IPS DF 6.9 (cell line): ENCODE measurements around the gene FAM186B.
"Not testable (repeated sequence)": the region's sequence is repeated elsewhere in the genome, so short reads cannot be mapped to it uniquely, and the experiment has no call there.

ENCODE experiments used
- DNase-seq: peaks from one replicate; pipeline ENCODE4 v3.0.0-alpha.2; 2013; ENCODE audit warnings: low read depth, low spot score
- H3K27ac ChIP-seq: one replicate; pipeline ENCODE4 v1.5.1; 2013; ENCODE audit warnings: low read length, control low read depth
- H3K27me3 ChIP-seq: 2 replicates; pipeline ENCODE4 v1.6.1; 2013; ENCODE audit warnings: mild to moderate bottlenecking, low read length; ENCODE audit not compliant: control insufficient read depth, insufficient read depth
- H3K36me3 ChIP-seq: 2 replicates; pipeline ENCODE4 v1.6.1; 2013; ENCODE audit warnings: low read length; ENCODE audit not compliant: control insufficient read depth, insufficient read depth
- H3K4me1 ChIP-seq: 2 replicates; pipeline ENCODE4 v1.6.1; 2013; ENCODE audit warnings: low read length; ENCODE audit not compliant: control insufficient read depth, insufficient read depth
- H3K4me3 ChIP-seq: 2 replicates; pipeline ENCODE4 v1.5.1; 2013; ENCODE audit warnings: mild to moderate bottlenecking, low read length
- H3K9me3 ChIP-seq: 2 replicates; pipeline ENCODE4 v1.6.1; 2013; ENCODE audit warnings: low read length, inconsistent platforms; ENCODE audit not compliant: control insufficient read depth, insufficient read depth
- WGBS: extraction: QIAGEN DNeasy Blood & Tissue Kit; methylation state at CpG from one replicate; pipeline ENCODE4 v1.1.7; 2013; ENCODE audit warnings: mixed read lengths, missing lambda C conversion rate; ENCODE audit not compliant: insufficient read length, insufficient coverage; 5-methylcytosine and 5-hydroxymethylcytosine counted together

Gene FAM186B

DNA sequence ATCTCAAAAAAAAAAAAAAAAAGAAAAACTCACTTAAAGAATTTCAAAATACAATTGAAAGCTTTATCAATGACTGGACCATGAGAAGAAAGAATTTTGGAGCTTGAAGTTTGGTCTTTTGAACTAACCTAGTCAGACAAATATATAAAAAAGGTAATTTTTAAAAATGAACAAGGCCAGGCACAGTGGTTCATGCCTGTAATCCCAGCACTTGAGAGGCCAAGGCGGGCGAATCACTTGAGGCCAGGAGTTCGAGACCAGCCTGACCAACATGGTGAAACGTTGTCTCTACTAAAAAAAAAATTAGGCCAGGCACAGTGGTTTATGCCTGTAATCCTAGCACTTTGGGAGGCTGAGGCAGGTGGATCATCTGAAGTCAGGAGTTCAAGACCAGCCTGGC, 5.3 kb upstream of the FAM186B start:
- not testable (repeated sequence) for H3K4me1 ChIP-seq, DNase-seq, H3K36me3 ChIP-seq, H3K27ac ChIP-seq, H3K9me3 ChIP-seq, H3K4me3 ChIP-seq, H3K27me3 ChIP-seq
- WGBS = no CpG with 5 or more reads among the region's 4 CpGs

- Histone ChIP-seq H3K27me3 (no peaks in the 10 kb centered on the region), H3K4me3 (no peak overlapping the region), H3K27ac (no peak overlapping the region), H3K9me3 (no peaks in the 10 kb centered on the region), H3K4me1 (no peaks in the 10 kb centered on the region), H3K36me3 (no peaks in the 10 kb centered on the region)
- no CpG with 5 or more reads among the region's 1 CpG for WGBS
- DNase-seq = no peak
Observed at GRCh38 chr12:49609875-49610154, 4.4 kb upstream of the FAM186B start.

- Histone ChIP-seq H3K4me3 (no peak overlapping the region), H3K27me3 (no peaks in the 10 kb centered on the region), H3K4me1 (no peaks in the 10 kb centered on the region), H3K36me3 (no peaks in the 10 kb centered on the region), H3K9me3 (no peaks in the 10 kb centered on the region), H3K27ac (no peak overlapping the region)
- no peak for DNase-seq
- WGBS = no CpG with 5 or more reads among the region's 2 CpGs
Observed at GRCh38 chr12:49609059-49609874, 3.8 kb upstream of the FAM186B start.

- no CpG with 5 or more reads among the region's 5 CpGs for WGBS
- DNase-seq = no peak
- no peak overlapping the region for H3K27ac ChIP-seq
- no peaks in the 10 kb centered on the region for H3K36me3 ChIP-seq
- H3K27me3 ChIP-seq = no peaks in the 10 kb centered on the region
- H3K4me1 ChIP-seq = no peaks in the 10 kb centered on the region
- H3K4me3 ChIP-seq = no peak overlapping the region
- no peaks in the 10 kb centered on the region for H3K9me3 ChIP-seq
Observed at GRCh38 chr12:49604856-49605255, 583 bp downstream of the FAM186B start.

DNA sequence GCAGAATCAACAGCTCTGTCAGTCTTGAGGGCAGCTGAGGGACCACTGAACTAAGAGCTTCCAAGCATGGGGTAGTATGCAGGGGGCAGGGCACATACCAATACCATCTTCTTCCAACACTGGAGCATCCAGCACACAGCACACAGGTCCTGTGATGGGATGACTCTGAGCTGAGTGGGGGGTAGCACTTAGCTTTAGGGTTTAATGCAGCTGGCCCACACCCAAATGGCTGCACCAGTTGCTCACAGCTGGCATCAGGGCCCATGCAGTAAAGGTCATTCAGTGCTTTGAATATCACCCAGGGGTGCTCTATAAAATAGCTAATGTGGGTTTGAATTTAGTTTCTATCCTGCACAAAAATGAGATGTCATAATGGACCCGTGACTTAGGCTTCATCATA, 1.7 kb downstream of the FAM186B start:
- DNase-seq = no peak
- Histone ChIP-seq H3K36me3 (no peaks in the 10 kb centered on the region), H3K27me3 (no peaks in the 10 kb centered on the region), H3K4me1 (no peaks in the 10 kb centered on the region), H3K4me3 (no peak overlapping the region), H3K9me3 (no peaks in the 10 kb centered on the region), H3K27ac (no peak overlapping the region)
- no CpG with 5 or more reads among the region's 1 CpG for WGBS

DNA sequence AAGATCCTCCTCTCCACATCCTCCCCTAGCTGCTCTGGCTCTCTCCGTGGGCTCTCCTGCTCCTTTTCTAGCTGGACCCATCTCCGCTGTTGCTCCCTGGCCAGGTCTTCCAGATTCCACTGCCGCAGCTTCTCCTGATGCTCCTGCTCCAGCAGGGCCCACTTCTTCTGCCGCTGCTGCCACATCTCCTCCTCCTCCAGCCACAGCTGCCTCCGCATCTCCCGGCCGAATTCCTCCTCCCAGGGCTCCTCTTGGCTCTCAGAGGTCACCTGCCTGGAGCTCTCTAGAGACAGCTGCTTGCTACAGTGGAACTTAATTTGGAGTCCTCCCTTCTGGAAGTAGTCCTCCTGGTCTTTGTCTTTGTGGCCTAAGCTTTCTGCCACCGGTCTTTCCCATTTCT, 5.5 kb downstream of the FAM186B start:
- no peak for DNase-seq
- Histone ChIP-seq H3K9me3 (no peaks in the 10 kb centered on the region), H3K27me3 (no peaks in the 10 kb centered on the region), H3K4me1 (no peaks in the 10 kb centered on the region), H3K36me3 (no peaks in the 10 kb centered on the region), H3K27ac (no peak overlapping the region), H3K4me3 (no peak overlapping the region)
- no CpG with 5 or more reads among the region's 8 CpGs for WGBS

DNA sequence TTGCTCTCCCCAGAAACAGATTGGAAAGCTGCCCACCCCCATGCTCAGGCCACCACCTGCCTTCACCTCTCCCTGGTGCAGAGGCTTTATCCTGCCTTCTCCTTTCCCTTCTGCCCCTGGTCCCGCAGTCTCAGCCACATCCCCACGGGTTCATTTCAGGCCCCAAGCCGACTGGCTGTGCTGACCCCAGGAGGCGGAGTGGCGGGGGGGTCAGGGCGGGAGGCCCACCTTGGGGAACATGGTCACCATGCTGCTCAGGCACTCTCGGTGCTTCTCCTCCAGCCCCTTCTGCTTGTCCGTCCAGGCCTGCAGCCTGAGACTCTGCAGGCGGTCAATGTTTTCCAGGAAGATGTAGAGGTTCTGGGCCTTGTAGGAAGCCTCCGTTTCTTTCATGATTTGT, 6.9 kb downstream of the FAM186B start:
- H3K27me3 ChIP-seq = no peaks in the 10 kb centered on the region
- no CpG with 5 or more reads among the region's 10 CpGs for WGBS

GRCh38 chr12:49588721-49589516, 16.5 kb downstream of the FAM186B start:
- Histone ChIP-seq H3K27ac (no peak overlapping the region), H3K4me3 (no peak overlapping the region), H3K4me1 (no peaks in the 10 kb centered on the region), H3K36me3 (peaks cover 2% of the 10 kb centered on the region; the same call in 1 of the 2 replicates), H3K9me3 (no peaks in the 10 kb centered on the region), H3K27me3 (no peaks in the 10 kb centered on the region)
- DNase-seq = no peak
- WGBS = no CpG with 5 or more reads among the region's 4 CpGs

More for the DNA sequence above, 6.9 kb downstream of the FAM186B start:
- Histone ChIP-seq H3K9me3 (no peaks in the 10 kb centered on the region), H3K4me1 (no peaks in the 10 kb centered on the region), H3K4me3 (no peak overlapping the region), H3K27ac (no peak overlapping the region), H3K36me3 (no peaks in the 10 kb centered on the region)
- no peak for DNase-seq

DNA sequence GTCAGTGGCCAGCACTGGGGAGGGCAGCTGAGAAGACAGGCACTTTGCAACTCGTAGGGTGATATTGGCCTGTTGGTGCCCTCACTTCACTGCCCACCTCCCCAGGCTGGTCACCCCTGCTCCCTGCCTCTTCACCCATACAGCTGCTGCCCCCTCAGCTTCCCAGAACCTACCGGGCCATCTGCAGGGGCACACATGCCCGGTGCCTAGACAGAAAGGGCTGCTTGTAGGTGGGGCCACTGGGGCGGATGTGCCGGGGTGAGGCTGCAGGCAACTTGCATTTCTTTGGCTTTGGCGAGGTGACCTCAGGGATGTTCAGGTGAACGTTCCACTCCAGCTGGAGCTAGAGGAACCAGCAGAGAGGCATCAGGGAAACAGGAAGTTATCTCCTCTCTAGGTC, 17.2 kb downstream of the FAM186B start:
- Histone ChIP-seq H3K4me3 (no peak overlapping the region), H3K9me3 (no peaks in the 10 kb centered on the region), H3K36me3 (peaks cover 2% of the 10 kb centered on the region; the same call in 1 of the 2 replicates), H3K27ac (no peak overlapping the region), H3K27me3 (no peaks in the 10 kb centered on the region), H3K4me1 (no peaks in the 10 kb centered on the region)
- WGBS = no CpG with 5 or more reads among the region's 7 CpGs
- DNase-seq = no peak

DNA sequence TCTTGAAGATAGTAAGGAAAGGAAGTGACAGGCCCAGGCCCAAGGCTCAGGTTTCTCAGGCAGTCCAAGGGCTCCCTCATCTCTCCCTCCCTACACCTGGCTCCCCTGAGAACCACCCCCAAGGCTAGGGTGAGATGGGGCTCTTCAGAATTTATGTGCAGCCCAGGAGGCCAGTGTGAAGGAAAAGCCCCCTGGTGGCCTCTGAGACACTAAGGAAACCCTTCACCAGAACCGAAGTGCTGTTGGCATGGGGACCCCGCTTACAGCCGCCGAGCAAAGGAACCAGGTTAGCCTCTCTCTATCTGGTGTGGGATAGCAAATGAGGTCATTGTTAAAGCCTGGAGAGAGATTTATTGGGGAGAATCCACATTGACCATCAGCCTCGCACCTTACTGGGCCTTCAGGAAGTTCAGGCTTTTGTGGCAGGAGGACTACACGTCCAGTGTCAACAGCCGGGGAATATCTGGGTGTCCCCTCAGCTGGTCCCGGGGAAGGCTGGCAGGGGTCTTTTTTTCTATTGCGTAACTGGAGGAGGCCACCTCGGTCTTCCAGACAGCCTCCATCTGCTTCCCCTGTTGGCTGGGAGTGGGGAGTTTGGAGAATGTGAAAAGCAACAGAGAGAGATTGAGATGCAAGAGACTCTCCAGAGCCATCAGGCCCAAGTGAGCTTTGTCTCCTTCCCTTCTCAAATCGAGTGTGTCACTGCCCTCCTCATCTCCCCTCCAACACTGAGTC, 18.1 kb downstream of the FAM186B start:
- Histone ChIP-seq H3K27ac (no peak overlapping the region), H3K9me3 (no peaks in the 10 kb centered on the region), H3K4me3 (no peak overlapping the region), H3K4me1 (no peaks in the 10 kb centered on the region), H3K36me3 (peaks cover 2% of the 10 kb centered on the region; the same call in 1 of the 2 replicates), H3K27me3 (no peaks in the 10 kb centered on the region)
- no peak for DNase-seq
- no CpG with 5 or more reads among the region's 11 CpGs for WGBS
